Stimulated activated CD4-positive, alpha-beta T cell treated with anti-CD3 and anti-CD28 coated beads, Interleukin-12 subunit alpha, Interleukin-12 subunit beta, amount 100 ng/mL, for 24 hours (primary cell): ENCODE measurements around the gene C11orf97.
"Not testable (repeated sequence)": the region's sequence is repeated elsewhere in the genome, so short reads cannot be mapped to it uniquely, and the experiment has no call there.

ENCODE experiments used
- DNase-seq, 2 experiments: peaks; one replicate each; pipeline ENCODE4 v3.0.0-alpha.2; 2020; ENCODE audit warnings: low read depth in 2 of 2

C11orf97 gene

GRCh38 chr11:94511932-94512781, at the start of gene C11orf97:
TSS of gene C11orf97 (plus strand) at chr11:94512461. CDS start at chr11:94512529, 68 bp downstream.
- peak; percentile 19 to 38 for DNase-seq

- DNase-seq: no peak
These were observed 42.8 kb upstream of the C11orf97 start for GRCh38 chr11:94469416-94469815.

- no peak for DNase-seq
These were observed 39.1 kb upstream of the C11orf97 start for GRCh38 chr11:94472916-94473799.

GRCh38 chr11:94477624-94478023, 34.6 kb upstream of the C11orf97 start:
- DNase-seq: no peak

- DNase-seq: no peak
These were observed 30.9 kb upstream of the C11orf97 start for GRCh38 chr11:94481342-94481741.

GRCh38 chr11:94486068-94486467, 26.2 kb upstream of the C11orf97 start:
- no peak for DNase-seq

GRCh38 chr11:94493281-94494125, 18.8 kb upstream of the C11orf97 start, which contains the start of the genes ANKRD49 and MRE11:
TSS of gene ANKRD49 (plus strand) at chr11:94493984. CDS start at chr11:94496694, 2,710 bp downstream.
TSS of gene MRE11 (minus strand) at chr11:94493844. CDS start at chr11:94492801, 1,043 bp downstream.
- peak; percentile 92 for DNase-seq

- DNase-seq: no peak
These were observed 18.1 kb upstream of the C11orf97 start for GRCh38 chr11:94494126-94494680.

- no peak for DNase-seq
These were observed 12.1 kb upstream of the C11orf97 start for GRCh38 chr11:94500181-94500580.

GRCh38 chr11:94501522-94501921, 10.7 kb upstream of the C11orf97 start:
- DNase-seq: no peak

GRCh38 chr11:94504689-94505293, 7.5 kb upstream of the C11orf97 start:
- DNase-seq: no peak

GRCh38 chr11:94506513-94506912, 5.7 kb upstream of the C11orf97 start:
- not testable (repeated sequence) for DNase-seq

- no peak for DNase-seq
These were observed 4.8 kb upstream of the C11orf97 start for GRCh38 chr11:94507485-94507884.

- no peak for DNase-seq
These were observed 830 bp downstream of the C11orf97 start for GRCh38 chr11:94513091-94513490.

- DNase-seq: no peak
These were observed 3.1 kb downstream of the C11orf97 start for GRCh38 chr11:94515398-94515797.

GRCh38 chr11:94516725-94517124, 4.5 kb downstream of the C11orf97 start:
- no peak for DNase-seq

GRCh38 chr11:94518300-94518699, 6.0 kb downstream of the C11orf97 start:
- no peak for DNase-seq

- DNase-seq: no peak
These were observed 7.3 kb downstream of the C11orf97 start for GRCh38 chr11:94519478-94520084.

GRCh38 chr11:94521684-94522083, 9.4 kb downstream of the C11orf97 start:
- no peak for DNase-seq

GRCh38 chr11:94524341-94524740, 12.1 kb downstream of the C11orf97 start:
- no peak for DNase-seq
